ENCODE results near the gene CHSY3.
"Not testable (repeated sequence)": the region's sequence is repeated elsewhere in the genome, so short reads cannot be mapped to it uniquely, and the experiment has no call there.

Gene CHSY3

GRCh38 chr5:130171699-130172098 is 267.4 kb downstream of the CHSY3 start:
- no peak for DNase-seq

- no peak for DNase-seq
Observed at GRCh38 chr5:130183115-130183514, 278.9 kb downstream of the CHSY3 start.

GRCh38 chr5:130189961-130190360 is 285.7 kb downstream of the CHSY3 start:
- no peak for DNase-seq

- DNase-seq: no peak
Observed at GRCh38 chr5:130198927-130199326, 294.7 kb downstream of the CHSY3 start.

DNA sequence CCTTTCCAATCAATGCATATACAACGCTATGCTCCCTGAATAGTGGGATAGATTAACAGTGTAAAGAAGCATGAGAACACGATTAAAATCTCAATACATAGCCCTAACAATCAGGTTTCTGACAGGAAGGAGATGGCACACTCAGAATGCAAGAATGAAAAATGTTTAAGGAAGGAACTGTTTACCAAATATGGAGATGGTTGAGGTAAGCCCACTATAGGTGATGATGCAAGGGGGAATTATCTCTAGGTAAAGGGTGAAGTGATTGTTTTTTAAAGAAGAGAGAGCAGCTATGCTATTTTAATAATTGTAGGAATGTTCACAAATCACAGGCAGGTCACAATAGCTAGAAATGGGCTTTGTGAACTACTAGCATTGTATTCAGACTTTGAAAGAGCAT is 302.4 kb downstream of the CHSY3 start:
- no peak for DNase-seq

DNA sequence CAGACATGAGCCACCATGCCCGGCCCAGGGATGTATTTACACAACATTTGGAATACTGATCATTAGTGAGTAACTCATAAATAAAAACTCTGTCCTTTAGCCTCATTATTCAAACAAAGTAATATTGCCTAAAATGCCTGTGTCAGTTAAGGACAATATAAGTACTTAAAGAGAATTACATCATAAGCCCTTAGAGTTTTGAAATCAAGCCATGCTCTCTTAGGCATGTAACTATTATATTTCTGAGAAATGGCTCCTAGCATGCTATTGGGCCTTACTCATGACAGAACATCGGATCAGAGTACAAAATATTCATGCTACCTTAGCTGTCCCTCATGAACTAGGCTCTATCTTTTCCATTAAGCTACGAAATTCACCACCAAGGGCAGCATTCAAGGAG is 309.3 kb downstream of the CHSY3 start:
- no peak for DNase-seq

DNA sequence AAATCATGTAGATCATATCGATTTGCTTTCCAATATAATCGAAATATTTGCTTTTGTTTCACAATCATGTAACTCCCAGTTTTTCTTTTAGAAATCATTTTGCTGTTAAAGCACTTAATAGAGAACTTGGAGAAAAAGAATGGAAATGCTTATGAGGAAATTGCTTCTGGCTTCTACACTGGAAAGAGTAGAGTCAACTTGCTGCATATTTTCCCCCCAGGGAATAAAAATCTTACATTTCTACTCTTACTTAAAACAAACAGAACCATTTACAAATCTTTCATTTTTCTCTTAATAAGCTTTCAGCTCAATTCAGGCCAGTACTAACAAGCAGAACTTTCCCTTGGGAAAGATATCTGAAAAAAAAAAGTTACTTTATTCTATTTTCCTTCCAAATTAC is 312.0 kb downstream of the CHSY3 start:
- no peak for DNase-seq

GRCh38 chr5:130222573-130222972 is 318.3 kb downstream of the CHSY3 start:
- DNase-seq: no peak

- DNase-seq: not testable (repeated sequence)
Observed at GRCh38 chr5:130226556-130226955, 322.3 kb downstream of the CHSY3 start.

DNA sequence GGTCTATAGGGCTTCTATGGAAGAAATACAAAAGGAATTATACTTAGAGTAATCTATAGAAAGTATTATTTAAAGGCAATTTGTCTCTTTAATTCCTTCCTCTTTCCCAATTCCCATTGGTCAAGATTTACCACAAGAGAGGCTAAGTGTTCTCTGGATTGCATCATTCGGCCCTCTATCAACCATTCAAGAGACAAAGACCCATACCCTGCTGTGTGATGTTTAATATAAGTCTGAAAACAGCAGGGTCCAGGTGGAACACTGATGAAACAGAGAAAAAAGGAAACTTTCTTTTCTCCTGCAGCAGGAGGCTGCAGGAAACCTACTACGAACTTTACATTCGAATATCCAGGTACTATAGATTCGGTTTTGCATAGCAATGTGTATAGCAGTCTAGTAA is 323.4 kb downstream of the CHSY3 start:
- DNase-seq: no peak

DNA sequence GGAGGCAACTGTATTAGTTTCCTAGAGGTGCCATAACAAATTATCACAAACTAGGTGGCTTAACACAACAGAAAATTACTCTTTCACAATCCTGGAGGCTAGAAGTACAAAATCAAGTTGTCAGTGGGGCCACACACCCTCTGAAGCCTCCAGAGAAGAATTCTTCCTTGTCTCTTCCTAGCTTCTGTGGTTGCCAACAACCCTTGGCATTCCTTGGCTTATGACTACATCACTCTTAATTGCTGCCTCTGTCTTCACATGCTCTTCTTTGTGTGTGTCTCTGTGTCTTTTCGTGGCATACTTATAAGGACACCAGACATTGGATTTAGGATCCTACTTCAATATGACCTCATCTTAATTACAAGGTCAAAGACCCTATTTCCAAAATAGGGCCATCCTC is 327.5 kb downstream of the CHSY3 start:
- DNase-seq: no peak

GRCh38 chr5:130234816-130235215 is 330.6 kb downstream of the CHSY3 start:
- no peak for DNase-seq

All from activated naive CD4-positive, alpha-beta T cell treated with Interleukin-2 at 50 U/mL for 16 hours (primary cell).